Keratinocyte (primary cell): Measurements from ENCODE around the gene BRI3BP.

Experiments used
- CTCF ChIP-seq, 3 experiments: IDR thresholded peaks in 1 of 3; conservative IDR thresholded peaks in 1 of 3; optimal IDR thresholded peaks in 1 of 3; 2 replicates in 2 of 3; 3 replicates in 1 of 3; pipeline versions ENCODE3 to v1.5.1; 2011; ENCODE audit warnings: low read length in 3 of 3, mild to moderate bottlenecking in 3 of 3, moderate library complexity in 2 of 3, control low read depth in 1 of 3, inconsistent platforms in 1 of 3; ENCODE audit not compliant: insufficient read depth in 2 of 3; ENCODE audit errors: extremely low read depth in 1 of 3
- EZH2 ChIP-seq: IDR thresholded peaks from one replicate; pipeline ENCODE4 v1.6.1; 2012; ENCODE audit warnings: inconsistent platforms, mild to moderate bottlenecking, low read length, moderate library complexity

GRCh38 chr12:125068391-125068790, 74.9 kb downstream of the BRI3BP start:
- no peak for TF ChIP-seq CTCF (optimal IDR thresholded peaks at IDR 0.05 in 1 of 3, IDR thresholded peaks at IDR 0.05 in 1 of 3, conservative IDR thresholded peaks at IDR 0.05 in 1 of 3; ENCODE audit: extremely low read depth in 1 of 3, insufficient read depth in 2 of 3, low read length in 3 of 3)
- TF ChIP-seq EZH2 = no peak
